NCI-H82 treated with DMSO at 0.1 percent for 48 hours (cell line): ENCODE measurements around the gene RECK.
"Not testable (repeated sequence)": the region's sequence is repeated elsewhere in the genome, so short reads cannot be mapped to it uniquely, and the experiment has no call there.

Experiments used
- DNase-seq: peaks from one replicate; lab custom pipeline; 2025; ENCODE audit not compliant: unreplicated experiment; lab: John Stamatoyannopoulos, UW

The RECK gene

DNA sequence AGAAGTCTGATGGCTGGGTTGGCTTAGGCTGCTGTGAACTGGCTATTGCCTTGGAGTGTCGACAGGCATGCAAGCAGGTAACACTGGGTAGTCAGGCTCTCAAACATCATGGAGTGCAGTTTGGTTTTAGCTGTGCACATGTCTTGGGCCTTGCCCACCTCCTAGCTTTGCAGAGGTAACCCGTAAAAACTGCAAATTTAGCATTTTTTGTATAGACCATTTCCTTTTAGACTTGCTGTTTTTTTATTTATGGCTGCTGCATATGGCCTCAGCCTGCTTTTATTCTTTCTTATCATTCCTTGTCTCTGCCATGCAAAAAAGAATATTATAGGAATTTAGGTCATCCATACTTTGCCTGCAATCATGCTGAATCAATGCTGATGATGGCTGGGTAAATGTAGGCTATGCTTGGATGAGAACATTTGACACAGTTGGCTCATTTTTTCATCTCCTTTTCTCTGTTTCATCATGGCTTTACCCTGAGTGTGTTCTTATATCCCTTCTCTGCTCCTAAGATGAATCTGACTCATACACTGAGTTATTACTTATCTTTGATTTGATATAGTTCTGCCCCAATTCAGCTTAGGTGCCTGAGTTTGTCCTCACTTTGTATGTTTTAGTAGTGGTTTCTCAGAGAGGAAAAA lies 27.2 kb downstream of the RECK start:
- DNase-seq = no peak

DNA sequence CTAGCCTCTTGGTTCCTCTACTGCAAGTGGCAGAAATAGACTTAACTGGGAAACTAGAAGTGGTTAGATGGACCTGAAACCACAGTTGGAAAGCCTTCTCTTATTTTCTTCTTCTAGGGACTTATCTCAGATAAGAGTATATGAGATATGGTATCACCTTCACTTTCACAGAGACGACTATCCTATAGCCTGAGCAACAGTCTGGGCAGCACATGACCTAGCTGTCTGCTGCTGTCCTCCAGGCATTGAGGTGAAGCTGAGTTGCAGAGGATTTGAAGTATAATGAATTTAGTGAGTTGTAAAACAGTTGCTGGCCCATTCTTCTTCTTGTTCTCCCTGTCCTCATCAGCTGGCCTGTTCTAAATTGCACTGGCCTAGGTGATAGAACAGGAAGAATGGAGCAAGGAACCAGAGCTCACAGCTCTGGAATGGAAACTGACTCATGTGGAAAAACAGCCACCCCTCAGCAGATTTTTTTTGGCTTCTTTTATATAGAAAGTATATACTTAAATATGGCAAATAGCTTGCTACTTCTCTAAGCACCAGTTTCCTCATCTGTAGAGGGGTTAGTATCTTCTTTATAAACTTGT lies 27.8 kb downstream of the RECK start:
- DNase-seq = no peak

- no peak for DNase-seq
These were observed 37.3 kb downstream of the RECK start for GRCh38 chr9:36074055-36074454.

DNA sequence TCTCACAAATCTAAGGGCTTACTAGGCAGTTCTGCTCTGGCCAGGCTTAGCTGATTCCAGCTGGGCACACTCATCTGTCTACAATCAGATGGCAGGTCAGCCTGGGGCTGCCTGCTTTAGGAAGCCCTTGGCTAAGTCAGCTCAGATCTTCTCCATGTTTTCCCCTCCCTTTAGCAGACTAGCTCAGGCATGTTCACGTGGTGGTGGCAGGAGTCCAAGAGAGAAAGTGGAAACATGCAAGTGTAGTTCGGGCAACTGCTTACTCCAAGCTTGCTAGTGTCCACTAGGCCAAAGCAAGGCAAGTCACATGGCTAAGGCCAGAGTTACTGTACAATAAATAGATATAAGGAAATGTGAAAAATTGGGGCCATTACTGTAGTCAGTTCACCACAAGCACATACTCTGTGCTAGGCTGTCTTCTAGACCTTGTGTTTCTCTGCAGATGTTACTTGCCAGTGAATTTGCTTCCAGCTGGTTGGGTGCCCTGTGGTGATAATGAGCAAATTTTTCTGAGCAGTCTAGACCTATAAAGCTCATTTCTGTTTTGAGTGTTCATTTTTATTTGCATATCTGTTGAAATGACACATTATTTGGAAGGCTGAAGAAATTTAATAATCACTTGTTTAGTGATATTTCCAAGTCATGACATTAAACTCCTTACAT lies 38.3 kb downstream of the RECK start:
- no peak for DNase-seq

GRCh38 chr9:36078051-36078450 lies 41.3 kb downstream of the RECK start:
- no peak for DNase-seq

DNA sequence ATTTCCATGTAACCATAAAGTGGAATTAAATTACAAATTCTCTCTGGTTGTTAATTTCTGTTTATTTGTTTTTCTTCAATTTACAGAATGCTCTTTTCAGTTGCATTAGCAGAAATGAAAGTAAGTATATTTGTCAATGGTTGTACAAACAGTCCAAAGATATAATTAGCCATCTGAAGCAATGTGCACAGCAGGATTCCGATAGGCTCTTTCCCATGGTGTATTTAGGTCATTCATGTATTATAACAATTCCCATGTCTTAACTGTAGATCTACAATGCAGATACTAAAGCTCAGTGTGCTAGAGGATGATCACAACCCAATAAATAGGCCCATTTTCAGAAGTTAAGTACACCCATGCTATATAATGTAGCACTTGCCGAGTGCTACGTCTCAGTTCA lies 43.8 kb downstream of the RECK start:
- no peak for DNase-seq

GRCh38 chr9:36082931-36083330 lies 46.2 kb downstream of the RECK start:
- no peak for DNase-seq

- DNase-seq = no peak
These were observed 49.7 kb downstream of the RECK start for GRCh38 chr9:36086442-36086841.

DNA sequence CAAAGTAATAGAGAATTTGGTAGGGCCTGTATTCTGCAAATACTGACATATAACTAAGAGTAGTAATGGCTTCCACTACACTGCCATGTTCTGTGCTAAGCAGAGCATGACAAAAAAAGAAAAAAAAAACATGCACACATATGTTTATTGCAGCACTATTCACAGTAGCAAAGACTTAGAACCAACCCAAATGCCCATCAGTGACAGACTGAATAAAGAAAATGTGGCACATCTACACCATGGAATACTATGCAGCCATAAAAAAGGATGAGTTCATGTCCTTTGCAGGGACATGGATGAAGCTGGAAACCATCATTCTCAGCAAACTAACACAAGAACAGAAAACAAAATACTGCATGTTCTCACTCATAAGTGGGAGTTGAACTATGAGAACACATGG lies 50.3 kb downstream of the RECK start:
- DNase-seq = not testable (repeated sequence)

GRCh38 chr9:36088020-36088419 lies 51.3 kb downstream of the RECK start:
- DNase-seq = no peak

GRCh38 chr9:36091026-36091953 lies 54.6 kb downstream of the RECK start:
- no peak for DNase-seq

- no peak for DNase-seq
These were observed 55.3 kb downstream of the RECK start for GRCh38 chr9:36092014-36092413.

DNA sequence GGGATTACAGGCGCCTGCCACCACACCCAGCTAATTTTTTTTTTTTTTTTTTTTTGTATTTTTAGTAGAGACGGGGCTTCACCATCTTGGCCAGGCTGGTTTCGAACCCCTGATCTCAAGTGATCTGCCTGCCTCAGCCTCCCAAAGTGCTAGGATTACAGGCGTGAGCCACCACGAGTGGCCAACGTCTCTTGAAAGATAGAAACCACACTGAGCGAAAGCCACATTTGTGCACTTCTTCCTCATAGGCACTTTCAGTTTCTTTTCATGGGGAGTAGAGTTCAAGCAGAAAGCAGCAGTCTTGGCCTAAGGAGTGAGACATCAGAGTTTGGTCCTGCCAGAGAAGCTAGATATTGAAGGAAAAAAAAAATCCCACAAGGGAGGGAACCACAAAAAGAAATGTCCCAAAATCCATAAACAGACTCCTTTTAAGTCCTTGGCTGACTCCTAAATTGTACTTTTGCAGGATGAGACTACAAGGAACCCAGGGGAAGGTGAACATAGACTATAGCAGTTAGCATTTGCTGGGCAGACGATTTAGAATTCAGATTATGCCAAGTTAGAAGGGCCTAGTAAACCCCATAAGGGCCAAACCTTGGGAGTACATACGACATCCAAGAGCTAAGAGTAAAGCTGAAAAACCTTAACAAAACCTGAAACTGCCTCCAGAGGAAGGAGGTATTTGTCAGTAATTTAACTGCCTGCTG lies 55.9 kb downstream of the RECK start:
- no peak for DNase-seq

DNA sequence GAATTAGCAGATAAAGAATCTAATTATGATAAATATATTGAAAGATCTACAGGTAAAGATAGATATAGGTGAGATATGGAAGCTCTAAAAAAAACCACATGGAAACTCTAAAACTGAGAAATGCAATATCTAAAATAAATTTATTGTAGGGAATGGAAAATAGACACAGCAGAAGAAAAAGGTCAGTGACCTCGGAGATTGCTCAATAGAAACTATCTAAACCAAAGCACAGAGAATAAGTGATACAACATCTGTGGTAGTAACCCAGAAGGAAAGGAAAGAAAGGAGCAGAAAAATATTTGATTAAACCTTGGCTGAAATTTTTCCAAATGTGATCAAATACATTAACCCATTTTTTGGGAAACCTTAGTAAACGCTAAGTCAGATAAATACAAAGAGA lies 56.7 kb downstream of the RECK start:
- DNase-seq = no peak

DNA sequence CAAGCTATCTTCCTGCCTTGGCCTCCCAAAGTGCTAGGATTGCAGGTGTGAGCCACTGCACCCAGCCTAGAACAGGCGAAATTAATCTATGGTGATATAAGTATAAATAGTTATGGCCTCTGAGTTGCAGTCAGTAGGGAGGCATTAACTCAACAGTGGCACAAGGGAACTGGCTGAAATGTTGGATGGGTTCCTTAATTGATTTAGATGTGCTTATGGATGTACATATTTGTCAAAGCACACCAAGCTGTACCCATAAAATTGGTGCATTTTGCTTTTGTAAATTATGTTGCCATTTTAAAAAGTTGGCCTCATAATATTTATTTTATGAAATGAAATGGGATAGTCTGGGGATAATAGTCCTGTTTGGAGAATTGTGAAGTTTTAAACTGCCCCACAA lies 63.0 kb downstream of the RECK start:
- no peak for DNase-seq

DNA sequence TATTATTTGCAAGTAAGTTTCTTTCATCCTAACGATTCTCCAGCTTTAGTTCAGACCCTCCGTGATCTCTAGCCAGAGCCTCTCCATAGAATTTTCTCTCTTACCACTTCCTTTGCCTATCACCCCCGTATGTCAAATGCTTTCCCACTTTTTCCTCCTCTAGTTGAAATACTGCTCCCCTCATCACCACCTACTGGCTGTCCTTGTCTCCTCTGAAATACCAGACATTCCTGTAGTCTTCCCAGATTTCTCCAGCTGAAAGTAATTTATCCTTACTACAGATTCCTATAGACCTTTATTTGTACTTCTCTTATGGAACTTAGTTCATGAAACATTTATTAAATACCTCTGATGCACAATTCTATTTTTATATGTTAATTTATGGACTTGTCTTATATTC lies 63.8 kb downstream of the RECK start:
- DNase-seq = no peak

DNA sequence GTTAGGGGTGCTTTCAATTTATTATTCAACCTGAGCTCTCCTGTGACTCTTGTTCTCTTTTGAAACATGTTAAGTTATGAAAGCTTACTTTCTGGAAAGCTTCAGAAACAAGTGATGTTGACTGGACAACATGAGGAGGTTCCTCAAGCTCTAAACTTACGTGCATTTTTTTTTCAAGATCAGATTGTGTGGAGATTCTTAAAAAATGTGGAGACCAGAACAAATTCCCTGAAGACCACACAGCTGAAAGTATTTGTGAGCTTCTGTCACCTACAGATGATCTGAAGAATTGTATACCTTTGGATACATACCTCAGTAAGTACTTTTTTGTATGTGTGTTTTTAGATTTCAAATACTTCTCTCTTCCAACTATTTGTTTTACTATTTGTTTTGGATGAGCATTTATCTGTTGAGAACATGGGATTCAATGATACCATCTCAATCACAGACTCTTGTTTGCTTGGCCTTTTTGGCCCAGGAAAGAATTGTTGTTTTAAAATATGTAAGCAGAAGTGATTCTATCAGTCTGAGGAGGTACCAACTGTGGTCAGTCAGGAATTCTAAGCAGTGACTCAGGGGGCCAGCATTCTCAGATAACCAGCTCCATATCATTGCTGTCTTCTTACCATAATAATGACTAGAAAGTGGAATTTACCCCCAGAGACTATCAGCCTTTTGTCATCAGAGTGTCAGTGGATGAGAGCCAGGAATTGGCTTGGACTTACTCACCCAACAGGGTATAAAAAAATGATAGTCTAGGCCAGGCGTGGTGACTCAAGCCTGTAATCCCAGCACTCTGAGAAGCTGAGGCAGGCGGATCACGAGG lies 65.4 kb downstream of the RECK start:
- no peak for DNase-seq

GRCh38 chr9:36102742-36103495 lies 66.2 kb downstream of the RECK start:
- peak; percentile 48 for DNase-seq

- no peak for DNase-seq
These were observed 72.4 kb downstream of the RECK start for GRCh38 chr9:36109071-36109470.
